SK-N-MC (cell line): ENCODE results near the gene KRT14.

Experiments used
- DNase-seq: peaks from one replicate; pipeline ENCODE4 v3.0.0-alpha.2; 2011; ENCODE audit warnings: low read depth, low spot score
- H3K27ac ChIP-seq: fragments of 200-600 bp; sonication (generic); 2 replicates; pipeline ENCODE4 v1.5.1; 2016; ENCODE audit warnings: mixed run types
- H3K36me3 ChIP-seq: fragments of 200-600 bp; sonication (generic); 2 replicates; pipeline ENCODE4 v1.6.1; 2017; ENCODE audit warnings: antibody characterized with exemption, low read length, mixed read lengths; ENCODE audit not compliant: insufficient read depth
- H3K4me3 ChIP-seq: fragments of 200-600 bp; sonication (generic); 2 replicates; pipeline ENCODE4 v1.5.1; 2016
- H3K9ac ChIP-seq: fragments of 200-600 bp; sonication (generic); 2 replicates; pipeline ENCODE4 v1.8.0; 2017; ENCODE audit warnings: mixed run types, mixed read lengths; ENCODE audit not compliant: insufficient read length
- H3K9me3 ChIP-seq: fragments of 200-600 bp; sonication (generic); 2 replicates; pipeline ENCODE4 v1.6.1; 2017; ENCODE audit warnings: low read depth, mild to moderate bottlenecking, antibody characterized with exemption, low read length, moderate library complexity, mixed read lengths
- EZH2 ChIP-seq: fragments of 200-600 bp; sonication (generic); IDR thresholded peaks from one replicate; pipeline ENCODE4 v1.6.1; 2017; ENCODE audit warnings: antibody characterized with exemption
- FOXP2 ChIP-seq: optimal IDR thresholded peaks from 2 replicates; pipeline ENCODE3; 2011; ENCODE audit warnings: mild to moderate bottlenecking, moderate library complexity; ENCODE audit not compliant: insufficient read depth; ENCODE audit errors: extremely low read length, control extremely low read depth
- POLR2AphosphoS5 ChIP-seq: IDR thresholded peaks from 2 replicates; pipeline ENCODE4 v1.6.1; 2012; ENCODE audit warnings: mild to moderate bottlenecking, low read depth, low read length, borderline replicate concordance

The KRT14 gene

GRCh38 chr17:41571561-41572434, 14.9 kb downstream of the KRT14 start, which contains the start of gene KRT9:
Gene KRT9, minus strand, starts transcription at chr17:41572059. Its CDS starts 67 bp downstream, at chr17:41571992.
- DNase-seq = no peak
- Histone ChIP-seq H3K27ac (no peak within 1 kb of the TSS), H3K9ac (no peak within 1 kb of the TSS), H3K4me3 (no peak within 1 kb of the TSS), H3K9me3 (no peaks in the 10 kb centered on the region), H3K36me3 (no peaks in the 10 kb centered on the region)
- TF ChIP-seq EZH2 (no peak), FOXP2 (no peak), POLR2AphosphoS5 (no peak)

- H3K9me3 ChIP-seq = no peaks in the 10 kb centered on the region
- no peak overlapping the region for H3K27ac ChIP-seq
- H3K9ac ChIP-seq = no peak overlapping the region
- DNase-seq = no peak
- H3K36me3 ChIP-seq = no peaks in the 10 kb centered on the region
- TF ChIP-seq FOXP2 (no peak), POLR2AphosphoS5 (no peak), EZH2 (no peak)
- H3K4me3 ChIP-seq = no peak overlapping the region
Observed at GRCh38 chr17:41567317-41567716, 19.4 kb downstream of the KRT14 start.

- Histone ChIP-seq H3K9ac (no peak overlapping the region), H3K27ac (no peak overlapping the region), H3K4me3 (no peak overlapping the region), H3K9me3 (no peaks in the 10 kb centered on the region), H3K36me3 (no peaks in the 10 kb centered on the region)
- no peak for TF ChIP-seq FOXP2
- no peak for TF ChIP-seq EZH2
- no peak for TF ChIP-seq POLR2AphosphoS5
- DNase-seq = no peak
Observed at GRCh38 chr17:41565338-41565737, 21.4 kb downstream of the KRT14 start.

- H3K27ac ChIP-seq = no peak overlapping the region
- H3K9me3 ChIP-seq = no peaks in the 10 kb centered on the region
- DNase-seq = no peak
- no peaks in the 10 kb centered on the region for H3K36me3 ChIP-seq
- H3K4me3 ChIP-seq = no peak overlapping the region; the same call in 1 of the 2 replicates
- TF ChIP-seq POLR2AphosphoS5 (no peak), FOXP2 (no peak), EZH2 (no peak)
- no peak overlapping the region for H3K9ac ChIP-seq
Observed at GRCh38 chr17:41563607-41564170, 23.0 kb downstream of the KRT14 start.

GRCh38 chr17:41561554-41561953, 25.1 kb downstream of the KRT14 start:
- no peaks in the 10 kb centered on the region for H3K36me3 ChIP-seq
- H3K9me3 ChIP-seq = no peaks in the 10 kb centered on the region
- no peak overlapping the region for H3K27ac ChIP-seq
- TF ChIP-seq POLR2AphosphoS5 = no peak
- no peak for TF ChIP-seq FOXP2
- no peak for TF ChIP-seq EZH2
- H3K4me3 ChIP-seq = no peak overlapping the region
- H3K9ac ChIP-seq = no peak overlapping the region
- no peak for DNase-seq

GRCh38 chr17:41559548-41559947, 27.1 kb downstream of the KRT14 start:
- Histone ChIP-seq H3K9ac (no peak overlapping the region), H3K27ac (no peak overlapping the region), H3K36me3 (no peaks in the 10 kb centered on the region), H3K9me3 (no peaks in the 10 kb centered on the region), H3K4me3 (no peak overlapping the region)
- TF ChIP-seq EZH2 (no peak), POLR2AphosphoS5 (no peak), FOXP2 (no peak)
- no peak for DNase-seq

- TF ChIP-seq EZH2 (no peak), FOXP2 (no peak), POLR2AphosphoS5 (no peak)
- Histone ChIP-seq H3K9me3 (no peaks in the 10 kb centered on the region), H3K9ac (no peak overlapping the region), H3K27ac (no peak overlapping the region), H3K4me3 (no peak overlapping the region), H3K36me3 (no peaks in the 10 kb centered on the region)
- no peak for DNase-seq
Observed at GRCh38 chr17:41556931-41557330, 29.8 kb downstream of the KRT14 start.

GRCh38 chr17:41556306-41556705, 30.4 kb downstream of the KRT14 start:
- no peak for DNase-seq
- Histone ChIP-seq H3K9me3 (no peaks in the 10 kb centered on the region), H3K4me3 (no peak overlapping the region), H3K9ac (no peak overlapping the region), H3K36me3 (no peaks in the 10 kb centered on the region), H3K27ac (no peak overlapping the region)
- no peak for TF ChIP-seq POLR2AphosphoS5
- TF ChIP-seq FOXP2 = no peak
- TF ChIP-seq EZH2 = no peak
